Hepatocyte (in vitro differentiated cells): ENCODE results near the gene DNM2. TPM values are rescaled to one million over a fixed set of nuclear protein-coding genes. Genes with fewer than 3 reads are reported as not detected.

ENCODE experiments used
- DNase-seq: peaks from one replicate; pipeline ENCODE4 v3.0.0-alpha.2; 2016; ENCODE audit warnings: low spot score
- H2AFZ ChIP-seq: fragments of 200-600 bp; sonication (generic); 2 replicates; pipeline ENCODE4 v1.6.0; 2016; ENCODE audit warnings: antibody characterized with exemption, mild to moderate bottlenecking
- H3K27ac ChIP-seq: fragments of 200-600 bp; sonication (generic); 2 replicates; pipeline ENCODE4 v1.5.1; 2016; ENCODE audit warnings: mild to moderate bottlenecking
- H3K27me3 ChIP-seq: fragments of 200-600 bp; sonication (generic); 2 replicates; pipeline ENCODE4 v1.6.1; 2016
- H3K36me3 ChIP-seq: fragments of 200-600 bp; sonication (generic); replicated peaks from 2 replicates; pipeline ENCODE4 v1.5.1; 2016; ENCODE audit warnings: low read depth; ENCODE audit not compliant: insufficient read depth
- H3K4me1 ChIP-seq: fragments of 200-600 bp; sonication (generic); 2 replicates; pipeline ENCODE4 v1.5.1; 2016; ENCODE audit warnings: mild to moderate bottlenecking, moderate library complexity; ENCODE audit not compliant: insufficient read depth
- H3K4me2 ChIP-seq: fragments of 200-600 bp; sonication (generic); 2 replicates; pipeline ENCODE4 v1.6.0; 2016
- H3K4me3 ChIP-seq: fragments of 200-600 bp; sonication (generic); 2 replicates; pipeline ENCODE4 v1.5.1; 2016; ENCODE audit warnings: mild to moderate bottlenecking
- H3K79me2 ChIP-seq: fragments of 200-600 bp; sonication (generic); 2 replicates; pipeline ENCODE4 v1.6.0; 2017; ENCODE audit warnings: mild to moderate bottlenecking
- H3K9me2 ChIP-seq: fragments of 200-600 bp; sonication (generic); replicated peaks from 2 replicates; pipeline ENCODE4 v1.6.0; 2017; ENCODE audit warnings: mild to moderate bottlenecking; ENCODE audit not compliant: insufficient read depth
- H3K9me3 ChIP-seq: fragments of 200-600 bp; sonication (generic); 2 replicates; pipeline ENCODE4 v1.5.1; 2016; ENCODE audit warnings: low read depth, mild to moderate bottlenecking
- H4K20me1 ChIP-seq: fragments of 200-600 bp; sonication (generic); 2 replicates; pipeline ENCODE4 v1.6.0; 2016; ENCODE audit warnings: mild to moderate bottlenecking; ENCODE audit not compliant: insufficient read depth, poor library complexity, severe bottlenecking
- EZH2 ChIP-seq: fragments of 200-600 bp; sonication (generic); IDR thresholded peaks from 2 replicates; pipeline ENCODE4 v1.6.1; 2016; ENCODE audit warnings: antibody characterized with exemption, mild to moderate bottlenecking, borderline replicate concordance
- EZH2phosphoT487 ChIP-seq: fragments of 200-600 bp; sonication (generic); IDR thresholded peaks from one replicate; pipeline ENCODE4 v1.6.1; 2018; ENCODE audit warnings: antibody characterized with exemption, mild to moderate bottlenecking, low read depth, moderate library complexity; ENCODE audit not compliant: unreplicated experiment, severe bottlenecking
- WGBS: methylation state at CpG from one replicate; pipeline ENCODE4 v1.1.6; 2016; ENCODE audit warnings: low lambda C conversion rate; ENCODE audit errors: missing lambda C conversion rate; 5-methylcytosine and 5-hydroxymethylcytosine counted together
- polyA plus RNA-seq: library from polyadenylated mRNA; unstranded; fragments of >200 nt; fragmentation: Nextera tagmentation; extraction: Ambion mirVana; gene quantifications from 2 replicates; pipeline ENCODE4 v1.2.1, GENCODE V29; 2016
- total RNA-seq: library from RNA; depleted of rRNA; stranded (reverse); fragments of >200 nt; gene quantifications from 2 replicates; pipeline ENCODE4 v1.2.3, GENCODE V29; 2014
- TF ChIP-seq, protein P1 (sequence below): fragments of 200-600 bp; sonication (generic); IDR thresholded peaks from 2 replicates; pipeline ENCODE4 v1.5.1; 2016; ENCODE audit warnings: antibody characterized with exemption, mild to moderate bottlenecking; ENCODE audit not compliant: poor library complexity

The DNM2 gene
- total and polyA plus RNA-seq, 2 experiments from 2014 or later = 93.9 to 130 TPM

DNA sequence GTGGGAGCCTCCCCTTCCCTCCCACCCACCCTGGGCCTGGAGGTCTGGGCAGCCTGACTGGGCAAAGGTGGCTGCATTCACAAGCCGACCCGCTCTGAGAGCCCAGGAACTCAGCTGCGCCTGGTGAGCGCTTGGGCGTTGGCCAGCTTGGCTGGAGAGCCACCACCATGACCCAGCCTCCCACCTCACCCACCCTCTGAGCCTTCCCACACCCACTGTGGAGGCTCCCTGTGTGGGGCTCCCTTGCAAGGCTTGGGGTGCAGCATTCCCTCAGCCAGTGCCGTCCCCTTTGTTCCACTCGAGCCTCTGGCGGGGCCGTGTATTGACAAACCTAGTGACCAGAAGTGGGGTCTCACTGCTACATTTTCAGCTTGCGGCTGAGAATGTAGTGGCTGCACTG is 31.7 kb upstream of the DNM2 start:
- WGBS = 95% methylated on average over 10 of the region's 10 CpGs
- Histone ChIP-seq H3K27ac (no peak overlapping the region), H3K36me3 (no peaks in the 10 kb centered on the region), H2AFZ (no peak overlapping the region), H3K9me2 (no peaks in the 10 kb centered on the region), H3K4me2 (no peak overlapping the region), H3K27me3 (no peaks in the 10 kb centered on the region), H3K4me3 (no peak overlapping the region), H3K79me2 (peaks cover 18% of the 10 kb centered on the region), H4K20me1 (peaks cover 60% of the 10 kb centered on the region), H3K4me1 (no peaks in the 10 kb centered on the region), H3K9me3 (no peaks in the 10 kb centered on the region)
- DNase-seq = no peak
- TF ChIP-seq EZH2 = no peak
- no peak for TF ChIP-seq EZH2phosphoT487
- TF ChIP-seq, protein P1, sequence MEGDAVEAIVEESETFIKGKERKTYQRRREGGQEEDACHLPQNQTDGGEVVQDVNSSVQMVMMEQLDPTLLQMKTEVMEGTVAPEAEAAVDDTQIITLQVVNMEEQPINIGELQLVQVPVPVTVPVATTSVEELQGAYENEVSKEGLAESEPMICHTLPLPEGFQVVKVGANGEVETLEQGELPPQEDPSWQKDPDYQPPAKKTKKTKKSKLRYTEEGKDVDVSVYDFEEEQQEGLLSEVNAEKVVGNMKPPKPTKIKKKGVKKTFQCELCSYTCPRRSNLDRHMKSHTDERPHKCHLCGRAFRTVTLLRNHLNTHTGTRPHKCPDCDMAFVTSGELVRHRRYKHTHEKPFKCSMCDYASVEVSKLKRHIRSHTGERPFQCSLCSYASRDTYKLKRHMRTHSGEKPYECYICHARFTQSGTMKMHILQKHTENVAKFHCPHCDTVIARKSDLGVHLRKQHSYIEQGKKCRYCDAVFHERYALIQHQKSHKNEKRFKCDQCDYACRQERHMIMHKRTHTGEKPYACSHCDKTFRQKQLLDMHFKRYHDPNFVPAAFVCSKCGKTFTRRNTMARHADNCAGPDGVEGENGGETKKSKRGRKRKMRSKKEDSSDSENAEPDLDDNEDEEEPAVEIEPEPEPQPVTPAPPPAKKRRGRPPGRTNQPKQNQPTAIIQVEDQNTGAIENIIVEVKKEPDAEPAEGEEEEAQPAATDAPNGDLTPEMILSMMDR = no peak

DNA sequence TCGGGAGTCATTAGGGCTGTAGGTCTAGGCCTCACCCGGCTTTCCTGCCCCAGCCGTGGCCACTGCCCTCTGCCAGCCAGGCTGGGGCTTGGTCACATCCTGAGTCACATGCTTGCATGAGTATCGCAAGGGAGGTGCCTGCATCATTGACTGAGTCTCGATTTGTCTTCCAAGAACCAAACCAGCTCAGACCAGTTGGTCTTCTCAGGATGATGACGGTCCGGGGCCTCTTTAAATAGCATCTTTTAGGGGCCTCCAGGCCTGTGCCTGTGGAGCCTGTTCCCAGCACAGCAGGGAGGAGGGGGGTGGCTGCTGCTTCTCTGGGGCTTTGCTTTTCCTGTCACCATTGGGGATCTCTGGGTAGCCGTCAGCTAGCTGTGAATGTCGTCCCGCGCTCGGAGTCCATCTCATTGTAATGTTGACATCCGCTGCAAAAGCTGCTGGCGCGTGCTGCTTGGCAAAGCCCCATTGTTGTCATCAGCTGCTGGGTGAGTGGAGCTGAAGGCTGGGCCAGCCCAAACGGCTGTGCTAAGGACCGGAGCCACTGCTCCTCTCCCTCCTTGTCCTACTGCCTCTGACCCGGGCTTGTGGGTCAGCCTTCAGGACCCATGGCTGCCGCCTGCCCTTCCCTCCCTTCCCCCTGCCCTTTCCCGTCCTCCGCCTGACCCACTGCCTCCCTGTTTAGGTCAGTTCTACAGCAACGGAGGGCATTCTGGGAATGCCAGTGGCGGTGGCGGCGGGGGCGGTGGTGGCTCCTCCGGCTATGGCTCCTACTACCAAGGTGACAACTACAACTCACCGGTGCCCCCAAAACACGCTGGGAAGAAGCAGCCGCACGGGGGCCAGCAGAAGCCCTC is 31.0 kb upstream of the DNM2 start:
- Histone ChIP-seq H3K4me3 (no peak overlapping the region), H3K79me2 (peaks cover 14% of the 10 kb centered on the region), H3K4me1 (no peaks in the 10 kb centered on the region), H3K9me3 (no peaks in the 10 kb centered on the region), H3K4me2 (no peak overlapping the region), H2AFZ (no peak overlapping the region), H3K27me3 (no peaks in the 10 kb centered on the region), H3K9me2 (no peaks in the 10 kb centered on the region), H3K36me3 (no peaks in the 10 kb centered on the region), H3K27ac (no peak overlapping the region), H4K20me1 (peaks cover 62% of the 10 kb centered on the region)
- TF ChIP-seq EZH2phosphoT487 (no peak), EZH2 (no peak)
- TF ChIP-seq, protein P1 = no peak
- no peak for DNase-seq
- 95% methylated on average over 28 of the region's 31 CpGs for WGBS

DNA sequence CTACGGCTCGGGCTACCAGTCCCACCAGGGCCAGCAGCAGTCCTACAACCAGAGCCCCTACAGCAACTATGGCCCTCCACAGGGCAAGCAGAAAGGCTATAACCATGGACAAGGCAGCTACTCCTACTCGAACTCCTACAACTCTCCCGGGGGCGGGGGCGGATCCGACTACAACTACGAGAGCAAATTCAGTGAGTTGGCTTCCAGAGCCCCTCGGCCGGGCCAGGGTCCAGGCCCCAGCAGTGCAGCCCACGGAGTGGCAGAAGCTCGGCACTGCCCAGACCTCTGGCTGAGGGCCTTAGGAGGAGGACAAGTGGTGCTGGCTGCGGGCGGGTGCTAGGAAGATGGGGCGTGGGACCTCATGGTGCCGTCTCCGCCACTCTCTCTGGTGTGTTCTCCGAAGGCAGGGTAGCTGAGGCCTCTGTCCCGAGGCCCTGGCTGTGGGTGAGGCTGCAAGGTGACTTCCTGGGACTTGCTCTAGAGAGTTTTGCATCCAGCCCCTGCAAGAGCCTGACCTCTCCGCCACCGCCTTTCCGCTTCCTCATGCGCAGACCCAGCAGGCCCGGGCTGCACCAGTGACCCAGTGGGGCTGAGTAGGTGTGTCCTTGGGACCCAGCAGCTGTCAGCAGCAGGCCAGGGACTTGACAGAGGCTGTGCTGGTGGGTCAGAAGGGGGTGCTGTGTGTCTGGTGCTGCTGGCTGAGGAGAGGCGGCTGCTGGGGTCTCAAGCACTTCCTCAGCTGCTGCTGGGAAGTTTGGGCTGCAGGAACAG is 30.2 kb upstream of the DNM2 start:
- H4K20me1 ChIP-seq = peaks cover 71% of the 10 kb centered on the region
- H3K36me3 ChIP-seq = no peaks in the 10 kb centered on the region
- H3K27me3 ChIP-seq = no peaks in the 10 kb centered on the region
- H3K9me3 ChIP-seq = no peaks in the 10 kb centered on the region
- H3K4me1 ChIP-seq = no peaks in the 10 kb centered on the region
- no peak overlapping the region for H3K27ac ChIP-seq
- H2AFZ ChIP-seq = no peak overlapping the region
- H3K4me3 ChIP-seq = no peak overlapping the region
- no peak for DNase-seq
- peaks cover 14% of the 10 kb centered on the region for H3K79me2 ChIP-seq
- TF ChIP-seq EZH2 = no peak
- TF ChIP-seq, protein P1 = no peak
- TF ChIP-seq EZH2phosphoT487 = no peak
- WGBS = 92% methylated on average over 23 of the region's 25 CpGs
- H3K4me2 ChIP-seq = no peak overlapping the region
- H3K9me2 ChIP-seq = no peaks in the 10 kb centered on the region
